Hepatocyte (in vitro differentiated cells): Measurements from ENCODE around the gene USP36. TPM values are rescaled to one million over a fixed set of nuclear protein-coding genes. Genes with fewer than 3 reads are reported as not detected.

Source experiments
- DNase-seq: peaks from one replicate; pipeline ENCODE4 v3.0.0-alpha.2; 2016; ENCODE audit warnings: low spot score
- H2AFZ ChIP-seq: fragments of 200-600 bp; sonication (generic); 2 replicates; pipeline ENCODE4 v1.6.0; 2016; ENCODE audit warnings: antibody characterized with exemption, mild to moderate bottlenecking
- H3K27ac ChIP-seq: fragments of 200-600 bp; sonication (generic); 2 replicates; pipeline ENCODE4 v1.5.1; 2016; ENCODE audit warnings: mild to moderate bottlenecking
- H3K27me3 ChIP-seq: fragments of 200-600 bp; sonication (generic); 2 replicates; pipeline ENCODE4 v1.6.1; 2016
- H3K36me3 ChIP-seq: fragments of 200-600 bp; sonication (generic); replicated peaks from 2 replicates; pipeline ENCODE4 v1.5.1; 2016; ENCODE audit warnings: low read depth; ENCODE audit not compliant: insufficient read depth
- H3K4me1 ChIP-seq: fragments of 200-600 bp; sonication (generic); 2 replicates; pipeline ENCODE4 v1.5.1; 2016; ENCODE audit warnings: mild to moderate bottlenecking, moderate library complexity; ENCODE audit not compliant: insufficient read depth
- H3K4me2 ChIP-seq: fragments of 200-600 bp; sonication (generic); 2 replicates; pipeline ENCODE4 v1.6.0; 2016
- H3K4me3 ChIP-seq: fragments of 200-600 bp; sonication (generic); 2 replicates; pipeline ENCODE4 v1.5.1; 2016; ENCODE audit warnings: mild to moderate bottlenecking
- H3K79me2 ChIP-seq: fragments of 200-600 bp; sonication (generic); 2 replicates; pipeline ENCODE4 v1.6.0; 2017; ENCODE audit warnings: mild to moderate bottlenecking
- H3K9me2 ChIP-seq: fragments of 200-600 bp; sonication (generic); replicated peaks from 2 replicates; pipeline ENCODE4 v1.6.0; 2017; ENCODE audit warnings: mild to moderate bottlenecking; ENCODE audit not compliant: insufficient read depth
- H3K9me3 ChIP-seq: fragments of 200-600 bp; sonication (generic); 2 replicates; pipeline ENCODE4 v1.5.1; 2016; ENCODE audit warnings: low read depth, mild to moderate bottlenecking
- H4K20me1 ChIP-seq: fragments of 200-600 bp; sonication (generic); 2 replicates; pipeline ENCODE4 v1.6.0; 2016; ENCODE audit warnings: mild to moderate bottlenecking; ENCODE audit not compliant: insufficient read depth, poor library complexity, severe bottlenecking
- CTCF ChIP-seq: fragments of 200-600 bp; sonication (generic); IDR thresholded peaks from 2 replicates; pipeline ENCODE4 v1.5.1; 2016; ENCODE audit warnings: antibody characterized with exemption, mild to moderate bottlenecking; ENCODE audit not compliant: poor library complexity
- EZH2 ChIP-seq: fragments of 200-600 bp; sonication (generic); IDR thresholded peaks from 2 replicates; pipeline ENCODE4 v1.6.1; 2016; ENCODE audit warnings: antibody characterized with exemption, mild to moderate bottlenecking, borderline replicate concordance
- EZH2phosphoT487 ChIP-seq: fragments of 200-600 bp; sonication (generic); IDR thresholded peaks from one replicate; pipeline ENCODE4 v1.6.1; 2018; ENCODE audit warnings: antibody characterized with exemption, mild to moderate bottlenecking, low read depth, moderate library complexity; ENCODE audit not compliant: unreplicated experiment, severe bottlenecking
- WGBS: methylation state at CpG from one replicate; pipeline ENCODE4 v1.1.6; 2016; ENCODE audit warnings: low lambda C conversion rate; ENCODE audit errors: missing lambda C conversion rate; 5-methylcytosine and 5-hydroxymethylcytosine counted together
- polyA plus RNA-seq: library from polyadenylated mRNA; unstranded; fragments of >200 nt; fragmentation: Nextera tagmentation; extraction: Ambion mirVana; gene quantifications from 2 replicates; pipeline ENCODE4 v1.2.1, GENCODE V29; 2016
- total RNA-seq: library from RNA; depleted of rRNA; stranded (reverse); fragments of >200 nt; gene quantifications from 2 replicates; pipeline ENCODE4 v1.2.3, GENCODE V29; 2014

The USP36 gene
- total and polyA plus RNA-seq, 2 experiments from 2014 or later: 17.7 to 26.2 TPM

- H3K9me3 ChIP-seq: no peaks in the 10 kb centered on the region
- no peak overlapping the region for H3K4me3 ChIP-seq
- H2AFZ ChIP-seq: no peak overlapping the region
- H3K4me2 ChIP-seq: peak overlapping the region; percentile 22
- H3K27me3 ChIP-seq: no peaks in the 10 kb centered on the region
- H3K36me3 ChIP-seq: no peaks in the 10 kb centered on the region
- peaks cover 19% of the 10 kb centered on the region for H3K4me1 ChIP-seq
- H4K20me1 ChIP-seq: no peaks in the 10 kb centered on the region
- WGBS: 85% methylated on average over 12 of the region's 12 CpGs
- peaks cover 19% of the 10 kb centered on the region for H3K79me2 ChIP-seq
- H3K27ac ChIP-seq: no peak overlapping the region
- no peaks in the 10 kb centered on the region for H3K9me2 ChIP-seq
- no peak for TF ChIP-seq CTCF
- DNase-seq: no peak
These were observed 55.5 kb downstream of the USP36 start for GRCh38 chr17:78785011-78785662.

- H3K9me3 ChIP-seq: no peaks in the 10 kb centered on the region
- no peak overlapping the region for H2AFZ ChIP-seq
- H3K4me2 ChIP-seq: no peak overlapping the region
- TF ChIP-seq CTCF: no peak
- no peak for TF ChIP-seq EZH2
- TF ChIP-seq EZH2phosphoT487: no peak
- no peaks in the 10 kb centered on the region for H3K9me2 ChIP-seq
- WGBS: 84% methylated on average over 6 of the region's 6 CpGs
- H4K20me1 ChIP-seq: no peaks in the 10 kb centered on the region
- peaks cover 11% of the 10 kb centered on the region for H3K4me1 ChIP-seq
- peak overlapping the region; percentile 87 for H3K27ac ChIP-seq
- no peaks in the 10 kb centered on the region for H3K27me3 ChIP-seq
- H3K36me3 ChIP-seq: no peaks in the 10 kb centered on the region
- no peak overlapping the region for H3K4me3 ChIP-seq
- H3K79me2 ChIP-seq: peaks cover 26% of the 10 kb centered on the region
- DNase-seq: no peak
These were observed 56.3 kb downstream of the USP36 start for GRCh38 chr17:78784352-78784751.

- no peaks in the 10 kb centered on the region for H3K9me3 ChIP-seq
- no peak for TF ChIP-seq EZH2
- H3K36me3 ChIP-seq: no peaks in the 10 kb centered on the region
- H3K27ac ChIP-seq: peak overlapping the region; percentile 87
- DNase-seq: no peak
- H3K79me2 ChIP-seq: peaks cover 30% of the 10 kb centered on the region
- no peaks in the 10 kb centered on the region for H3K27me3 ChIP-seq
- H3K4me3 ChIP-seq: no peak overlapping the region
- 67% methylated on average over 7 of the region's 7 CpGs for WGBS
- H3K9me2 ChIP-seq: no peaks in the 10 kb centered on the region
- H3K4me1 ChIP-seq: peaks cover 8% of the 10 kb centered on the region
- H4K20me1 ChIP-seq: no peaks in the 10 kb centered on the region
- no peak overlapping the region for H2AFZ ChIP-seq
- H3K4me2 ChIP-seq: no peak overlapping the region
These were observed 56.8 kb downstream of the USP36 start for GRCh38 chr17:78783711-78784324.

GRCh38 chr17:78781893-78782304 is 58.7 kb downstream of the USP36 start, which contains the start of gene CYTH1:
TSS of gene CYTH1 (minus strand) at chr17:78782273. CDS start at chr17:78782223, 50 bp downstream.
- Histone ChIP-seq H3K9me3 (no peaks in the 10 kb centered on the region), H3K4me2 (peak within 1 kb of the TSS; percentile 77), H2AFZ (peak within 1 kb of the TSS; percentile 52), H4K20me1 (peaks cover 3% of the 10 kb centered on the region), H3K27ac (peak within 1 kb of the TSS; percentile 87), H3K79me2 (peaks cover 50% of the 10 kb centered on the region), H3K36me3 (no peaks in the 10 kb centered on the region), H3K4me3 (peak within 1 kb of the TSS; percentile 98), H3K9me2 (no peaks in the 10 kb centered on the region), H3K27me3 (no peaks in the 10 kb centered on the region), H3K4me1 (peaks cover 8% of the 10 kb centered on the region)
- no CpG with 5 or more reads among the region's 64 CpGs for WGBS
- no peak for TF ChIP-seq EZH2
- no peak for DNase-seq
